Mesenchymal stem cell (in vitro differentiated cells and primary cell): Measurements from ENCODE around the gene MEF2B.
"Not testable (repeated sequence)": the region's sequence is repeated elsewhere in the genome, so short reads cannot be mapped to it uniquely, and the experiment has no call there.

Experiments used
- DNase-seq: peaks from one replicate; pipeline ENCODE4 v3.0.0-alpha.2; 2013
- H2AFZ ChIP-seq: one replicate; pipeline ENCODE4 v1.6.1; 2013; ENCODE audit warnings: low read depth, mild to moderate bottlenecking, control low read depth, inconsistent platforms, low read length, moderate library complexity
- H2AK5ac ChIP-seq: 2 replicates; pipeline ENCODE4 v1.6.1; 2013; ENCODE audit warnings: low read length, moderate library complexity, mild to moderate bottlenecking, inconsistent platforms; ENCODE audit not compliant: severe bottlenecking
- H2BK120ac ChIP-seq: one replicate; pipeline ENCODE4 v1.6.1; 2013; ENCODE audit warnings: low read depth, mild to moderate bottlenecking, inconsistent platforms, low read length, moderate library complexity
- H2BK12ac ChIP-seq, 2 experiments: one replicate each; pipeline ENCODE4 v1.6.1; 2013; ENCODE audit warnings: inconsistent platforms in 2 of 2, low read length in 2 of 2, mild to moderate bottlenecking in 2 of 2, moderate library complexity in 2 of 2, control low read depth in 1 of 2
- H2BK15ac ChIP-seq: one replicate; pipeline ENCODE4 v1.6.1; 2013; ENCODE audit warnings: mild to moderate bottlenecking, low read depth, inconsistent platforms; ENCODE audit not compliant: poor library complexity, severe bottlenecking
- H2BK5ac ChIP-seq: 2 replicates; pipeline ENCODE4 v1.6.1; 2013; ENCODE audit warnings: low read depth, mild to moderate bottlenecking, low read length, control low read depth, inconsistent platforms; ENCODE audit not compliant: poor library complexity, severe bottlenecking
- H3K14ac ChIP-seq, 2 experiments: one replicate each; pipeline ENCODE4 v1.6.1; 2013; ENCODE audit warnings: inconsistent platforms in 2 of 2, low read length in 2 of 2, control low read depth in 1 of 2, mild to moderate bottlenecking in 1 of 2, moderate library complexity in 1 of 2
- H3K18ac ChIP-seq, 2 experiments: one replicate each; pipeline ENCODE4 v1.6.1; 2013; ENCODE audit warnings: inconsistent platforms in 2 of 2, low read length in 2 of 2, control low read depth in 1 of 2, low read depth in 1 of 2, mild to moderate bottlenecking in 1 of 2
- H3K23ac ChIP-seq, 2 experiments: one replicate each; pipeline ENCODE4 v1.6.1; 2013; ENCODE audit warnings: inconsistent platforms in 2 of 2, low read length in 2 of 2, mild to moderate bottlenecking in 2 of 2, moderate library complexity in 2 of 2, control low read depth in 1 of 2
- H3K27ac ChIP-seq: 2 replicates; pipeline ENCODE4 v1.5.1; 2013; ENCODE audit warnings: mild to moderate bottlenecking, moderate library complexity, low read length, control low read depth, inconsistent platforms; ENCODE audit not compliant: poor library complexity, severe bottlenecking
- H3K27me3 ChIP-seq, 2 experiments: 2 replicates each; pipeline versions ENCODE4 v1.6.1 to v1.7.0; 2013; ENCODE audit warnings: low read length in 2 of 2, mild to moderate bottlenecking in 2 of 2, moderate library complexity in 2 of 2, control low read depth in 1 of 2, inconsistent platforms in 1 of 2; ENCODE audit not compliant: control insufficient read depth in 1 of 2, insufficient read depth in 1 of 2
- H3K36me3 ChIP-seq, 2 experiments: 2 replicates each; pipeline versions ENCODE4 v1.6.1 to v1.7.0; 2013; ENCODE audit warnings: low read length in 2 of 2, control low read depth in 1 of 2, inconsistent platforms in 1 of 2, low read depth in 1 of 2, mild to moderate bottlenecking in 1 of 2; ENCODE audit not compliant: insufficient read depth in 2 of 2, control insufficient read depth in 1 of 2
- H3K4ac ChIP-seq, 2 experiments: one replicate each; pipeline ENCODE4 v1.6.1; 2013; ENCODE audit warnings: inconsistent platforms in 2 of 2, low read length in 2 of 2, mild to moderate bottlenecking in 2 of 2, moderate library complexity in 2 of 2, control low read depth in 1 of 2, low read depth in 1 of 2
- H3K4me1 ChIP-seq: 2 replicates; pipeline ENCODE4 v1.6.1; 2013; ENCODE audit warnings: low read depth, low read length, control low read depth; ENCODE audit not compliant: control insufficient read depth, insufficient read depth
- H3K4me2 ChIP-seq: 2 replicates; pipeline ENCODE4 v1.6.1; 2013; ENCODE audit warnings: low read length, mild to moderate bottlenecking, inconsistent platforms; ENCODE audit not compliant: poor library complexity, severe bottlenecking
- H3K4me3 ChIP-seq, 2 experiments: 2 replicates each; pipeline versions ENCODE4 v1.5.1 to v1.7.0; 2013; ENCODE audit warnings: low read length in 2 of 2, mild to moderate bottlenecking in 2 of 2, control low read depth in 1 of 2, low read depth in 1 of 2; ENCODE audit not compliant: insufficient read depth in 1 of 2
- H3K79me1 ChIP-seq: replicated peaks from 2 replicates; pipeline ENCODE4 v1.6.1; 2013; ENCODE audit warnings: mild to moderate bottlenecking, control low read depth, low read length, inconsistent platforms; ENCODE audit not compliant: poor library complexity, severe bottlenecking
- H3K9ac ChIP-seq: 2 replicates; pipeline ENCODE4 v1.7.0; 2013; ENCODE audit warnings: mild to moderate bottlenecking, low read length, moderate library complexity
- H3K9me3 ChIP-seq: 2 replicates; pipeline ENCODE4 v1.7.0; 2013; ENCODE audit warnings: mild to moderate bottlenecking, low read length; ENCODE audit not compliant: control insufficient read depth
- H4K8ac ChIP-seq: one replicate; pipeline ENCODE4 v1.6.1; 2013; ENCODE audit warnings: inconsistent platforms, mild to moderate bottlenecking, low read length, moderate library complexity
- H4K91ac ChIP-seq: one replicate; pipeline ENCODE4 v1.6.1; 2013; ENCODE audit warnings: mild to moderate bottlenecking, low read length, inconsistent platforms
- WGBS: methylation state at CpG from one replicate; pipeline ENCODE4 v1.1.7; 2013; ENCODE audit warnings: mixed read lengths; 5-methylcytosine and 5-hydroxymethylcytosine counted together

The MEF2B gene

DNA sequence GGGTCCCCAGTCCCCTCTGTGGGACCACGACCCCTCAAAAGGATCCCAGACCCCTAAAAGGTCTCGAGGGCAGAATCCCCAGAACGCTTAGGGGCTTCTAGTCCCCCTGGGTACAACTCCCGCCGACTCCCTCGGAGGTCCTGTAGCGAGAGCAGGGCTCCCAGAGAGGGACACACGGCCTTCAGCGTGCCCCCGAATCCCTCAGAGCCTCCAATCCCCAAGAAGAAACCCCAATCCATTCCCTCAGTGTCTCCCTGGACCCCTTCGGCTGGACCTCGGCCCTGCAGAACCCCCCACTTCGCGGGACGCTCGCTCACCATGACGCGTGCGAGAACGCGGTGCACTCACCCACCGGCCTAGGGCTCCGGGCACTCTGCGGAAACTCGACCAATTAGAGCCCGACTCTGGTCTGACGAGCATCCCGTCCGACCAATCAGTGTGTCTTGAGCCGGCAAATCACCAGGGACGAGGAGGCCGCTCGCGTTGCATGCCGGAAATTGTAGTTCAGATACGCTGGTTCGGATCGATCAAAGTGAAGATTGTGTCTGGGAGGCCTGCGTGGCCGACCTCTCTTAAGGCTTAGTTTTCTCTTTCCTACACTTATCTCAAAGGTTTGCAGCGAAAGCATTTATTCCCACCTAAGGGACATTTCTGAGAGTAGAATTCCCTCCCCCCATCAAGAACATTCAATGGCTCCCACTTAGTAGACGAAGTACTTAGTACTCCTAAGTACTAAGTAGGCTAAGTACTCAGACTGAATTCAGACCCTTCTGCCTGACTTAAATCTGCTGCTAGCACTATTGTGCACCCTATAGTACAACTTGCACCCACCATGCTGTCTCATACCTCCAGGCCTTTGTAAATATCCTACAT lies 31.7 kb downstream of the MEF2B start, which contains the start of gene TMEM161A:
Gene TMEM161A (minus strand): TSS at position 370 of the 873 bp plus-strand sequence. CDS start 50 bp downstream, at position 320.
- Histone ChIP-seq H2BK120ac (peak within 1 kb of the TSS; percentile 93), H3K79me1 (peaks cover 20% of the 10 kb centered on the region), H3K4me1 (peaks cover 13% of the 10 kb centered on the region), H3K14ac (peak within 1 kb of the TSS in 1 of 2 experiments; percentile 95), H4K8ac (peak within 1 kb of the TSS; percentile 83), H2BK15ac (peak within 1 kb of the TSS; percentile 49), H3K9me3 (no peaks in the 10 kb centered on the region), H3K18ac (peak within 1 kb of the TSS; percentile 23 to 75), H2AFZ (peak within 1 kb of the TSS; percentile 66), H3K27ac (no peak within 1 kb of the TSS), H3K4ac (peak within 1 kb of the TSS in 1 of 2 experiments; percentile 62), H2AK5ac (no peak within 1 kb of the TSS), H2BK5ac (no peak within 1 kb of the TSS), H4K91ac (peak within 1 kb of the TSS; percentile 45), H3K4me3 (peak within 1 kb of the TSS; percentile 64 to 93), H2BK12ac (no peak within 1 kb of the TSS), H3K9ac (peak within 1 kb of the TSS; percentile 95), H3K4me2 (peak within 1 kb of the TSS; percentile 93), H3K36me3 (no peaks in the 10 kb centered on the region), H3K27me3 (peaks cover 0 to 5% of the 10 kb centered on the region in 2 experiments), H3K23ac (no peak within 1 kb of the TSS)
- 3% methylated on average over 42 of the region's 42 CpGs for WGBS
- peak; percentile 99 for DNase-seq

DNA sequence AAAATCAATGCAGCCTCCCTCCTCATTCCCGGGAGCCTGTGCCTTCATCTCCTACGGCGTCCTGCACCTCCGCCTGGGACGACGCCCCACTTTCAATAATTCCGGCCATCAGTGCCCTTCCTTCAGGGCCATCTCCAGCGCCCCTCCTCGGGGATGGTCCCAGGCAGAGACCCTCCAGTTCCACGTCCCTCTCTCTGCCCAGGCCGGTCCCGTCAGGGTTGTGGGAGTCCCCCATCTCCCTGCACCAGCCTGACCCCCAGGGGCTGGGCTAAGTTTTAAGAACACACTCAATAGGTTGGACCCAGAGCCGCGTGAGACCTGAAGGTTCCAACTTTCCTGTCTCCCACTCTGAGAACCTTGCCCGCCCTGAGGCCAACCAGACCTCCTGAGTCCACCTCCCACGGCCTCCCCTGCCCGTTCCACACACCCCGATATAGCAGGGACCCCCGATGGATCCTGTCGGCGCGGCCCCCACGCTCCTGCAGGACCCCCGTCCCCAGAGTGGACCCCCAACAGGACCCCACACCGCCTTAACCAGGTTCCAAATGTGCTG lies 32.4 kb downstream of the MEF2B start:
- DNase-seq: peak; percentile 6
- peak overlapping the region in 1 of 2 experiments; percentile 62 for H3K4ac ChIP-seq
- peaks cover 23% of the 10 kb centered on the region for H3K79me1 ChIP-seq
- H2BK15ac ChIP-seq: peak overlapping the region; percentile 49
- no peak overlapping the region for H3K27ac ChIP-seq
- peak overlapping the region; percentile 93 for H2BK120ac ChIP-seq
- H3K18ac ChIP-seq: peak overlapping the region in 1 of 2 experiments; percentile 23
- H2AK5ac ChIP-seq: no peak overlapping the region
- peak overlapping the region; percentile 95 for H3K9ac ChIP-seq
- H2AFZ ChIP-seq: peak overlapping the region; percentile 66
- H3K36me3 ChIP-seq: peaks cover 0 to 5% of the 10 kb centered on the region in 2 experiments
- peak overlapping the region; percentile 93 for H3K4me2 ChIP-seq
- no peak overlapping the region for H3K23ac ChIP-seq
- H4K8ac ChIP-seq: peak overlapping the region; percentile 83
- H2BK5ac ChIP-seq: no peak overlapping the region
- peak overlapping the region in 1 of 2 experiments; percentile 19 for H3K14ac ChIP-seq
- WGBS: 42% methylated on average over 25 of the region's 25 CpGs
- H3K9me3 ChIP-seq: no peaks in the 10 kb centered on the region
- H3K4me3 ChIP-seq: peak overlapping the region; percentile 64 to 93
- H3K27me3 ChIP-seq: peaks cover 0 to 5% of the 10 kb centered on the region in 2 experiments
- H2BK12ac ChIP-seq: no peak overlapping the region
- H4K91ac ChIP-seq: peak overlapping the region; percentile 45
- peaks cover 13% of the 10 kb centered on the region for H3K4me1 ChIP-seq

DNA sequence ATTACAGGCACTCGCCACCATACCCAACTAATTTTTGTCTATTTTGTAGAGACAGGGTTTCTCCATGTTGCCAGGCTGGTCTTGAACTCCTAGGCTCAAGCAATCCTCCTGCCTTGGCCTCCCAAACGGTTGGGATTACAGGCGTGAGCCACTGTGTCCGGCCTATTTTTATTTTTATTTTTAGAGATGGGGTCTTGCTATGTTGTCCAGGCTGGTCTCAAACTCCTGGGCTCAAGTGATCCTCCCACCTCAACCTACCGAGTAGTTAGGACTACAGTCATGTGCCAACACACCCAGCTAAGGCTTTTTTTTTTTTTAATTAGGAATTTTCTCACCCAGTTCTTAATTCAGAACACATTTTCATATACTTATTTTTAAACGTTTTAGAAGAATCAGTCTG lies 34.4 kb downstream of the MEF2B start:
- not testable (repeated sequence) for DNase-seq, H4K91ac ChIP-seq, H2AFZ ChIP-seq, H3K27me3 ChIP-seq, H2BK120ac ChIP-seq, H3K27ac ChIP-seq, H2AK5ac ChIP-seq, H3K4me2 ChIP-seq, H3K4ac ChIP-seq, H2BK5ac ChIP-seq, H2BK12ac ChIP-seq, H3K4me3 ChIP-seq, H2BK15ac ChIP-seq, H3K9ac ChIP-seq, H3K23ac ChIP-seq, H4K8ac ChIP-seq, H3K18ac ChIP-seq, H3K14ac ChIP-seq, H3K9me3 ChIP-seq
- peaks cover 0 to 13% of the 10 kb centered on the region in 2 experiments for H3K36me3 ChIP-seq
- WGBS: 84% methylated on average over 5 of the region's 6 CpGs
- peaks cover 13% of the 10 kb centered on the region for H3K4me1 ChIP-seq
- H3K79me1 ChIP-seq: peaks cover 28% of the 10 kb centered on the region

DNA sequence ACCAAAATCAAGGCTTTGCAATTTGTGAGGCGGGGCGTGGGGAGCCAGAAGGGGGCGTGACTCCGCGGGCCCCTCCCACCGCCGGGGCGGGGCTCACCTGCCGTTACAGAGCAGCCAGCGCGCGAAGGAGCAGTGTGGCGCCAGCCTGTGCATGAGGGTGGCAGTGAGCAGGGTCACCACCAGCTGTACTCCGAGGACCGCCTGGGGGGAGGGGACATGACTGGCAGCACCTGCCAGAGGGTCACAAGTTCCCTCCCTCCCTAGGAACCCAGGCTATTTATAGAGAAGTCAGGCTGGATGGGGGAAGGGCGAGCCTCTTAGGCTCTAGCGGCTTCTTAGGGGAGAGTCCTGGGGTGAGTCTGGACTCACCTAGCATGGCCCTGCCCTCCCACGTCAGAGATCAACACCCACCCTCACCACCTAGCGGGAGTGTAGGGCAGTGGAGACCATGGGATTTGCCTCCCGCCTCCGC lies 35.3 kb downstream of the MEF2B start:
- H2AK5ac ChIP-seq: no peak overlapping the region
- peaks cover 13% of the 10 kb centered on the region for H3K4me1 ChIP-seq
- H3K4ac ChIP-seq: no peak overlapping the region
- no peaks in the 10 kb centered on the region for H3K27me3 ChIP-seq
- no peak overlapping the region for H2BK120ac ChIP-seq
- no peak overlapping the region for H2BK15ac ChIP-seq
- WGBS: 29% methylated on average over 17 of the region's 21 CpGs
- H3K9me3 ChIP-seq: peaks cover 4% of the 10 kb centered on the region
- H2BK5ac ChIP-seq: no peak overlapping the region
- H4K8ac ChIP-seq: no peak overlapping the region
- H3K27ac ChIP-seq: no peak overlapping the region
- H3K36me3 ChIP-seq: peaks cover 0 to 19% of the 10 kb centered on the region in 2 experiments
- no peak overlapping the region for H3K9ac ChIP-seq
- no peak overlapping the region for H3K23ac ChIP-seq
- peaks cover 28% of the 10 kb centered on the region for H3K79me1 ChIP-seq
- peak overlapping the region; percentile 35 for H3K4me2 ChIP-seq
- peak overlapping the region in 1 of 2 experiments; percentile 31 for H3K14ac ChIP-seq
- no peak overlapping the region for H2BK12ac ChIP-seq
- H4K91ac ChIP-seq: no peak overlapping the region
- DNase-seq: no peak
- H3K18ac ChIP-seq: no peak overlapping the region
- no peak overlapping the region for H2AFZ ChIP-seq
- H3K4me3 ChIP-seq: no peak overlapping the region
